GM23338 (cell line): ENCODE data around the gene DNAJA3. TPM values are rescaled to one million over a fixed set of nuclear protein-coding genes. Genes with fewer than 3 reads are reported as not detected.

Experiments used
- ATAC-seq: fragments of 200-7000 bp; cut with Tn5 transposase; 3 replicates; pipeline ENCODE4 v1.9.1; 2020
- DNase-seq: peaks from one replicate; pipeline ENCODE4 v3.0.0-alpha.2; 2015; ENCODE audit warnings: low spot score
- H2AFZ ChIP-seq: fragments of 200-600 bp; sonication (generic); 2 replicates; pipeline ENCODE4 v1.8.0; 2016; ENCODE audit warnings: antibody characterized with exemption, mild to moderate bottlenecking, moderate library complexity
- H3F3A ChIP-seq: fragments of 200-600 bp; sonication (generic); replicated peaks from 2 replicates; pipeline ENCODE4 v1.8.0; 2017; ENCODE audit warnings: antibody characterized with exemption, mixed run types, low read depth
- H3K27ac ChIP-seq: fragments of 200-600 bp; sonication (generic); 2 replicates; pipeline ENCODE4 v1.6.1; 2016; ENCODE audit warnings: low read depth
- H3K27me3 ChIP-seq: fragments of 200-600 bp; sonication (generic); 2 replicates; pipeline ENCODE4 v1.8.0; 2016; ENCODE audit warnings: mild to moderate bottlenecking, mixed run types, moderate library complexity; ENCODE audit not compliant: insufficient read depth
- H3K36me3 ChIP-seq: fragments of 200-600 bp; sonication (generic); 2 replicates; pipeline ENCODE4 v1.8.0; 2016; ENCODE audit warnings: mild to moderate bottlenecking; ENCODE audit not compliant: insufficient read depth
- H3K4me1 ChIP-seq: fragments of 200-600 bp; sonication (generic); 2 replicates; pipeline ENCODE4 v1.8.0; 2016; ENCODE audit warnings: mild to moderate bottlenecking, moderate library complexity; ENCODE audit not compliant: insufficient read depth
- H3K4me2 ChIP-seq: fragments of 200-600 bp; sonication (generic); 2 replicates; pipeline ENCODE4 v1.7.1; 2017; ENCODE audit warnings: mixed run types
- H3K4me3 ChIP-seq: fragments of 200-600 bp; sonication (generic); 2 replicates; pipeline ENCODE4 v1.6.1; 2016; ENCODE audit warnings: mixed run types
- H3K79me2 ChIP-seq: fragments of 200-600 bp; sonication (generic); replicated peaks from 2 replicates; pipeline ENCODE4 v1.8.0; 2017; ENCODE audit warnings: mild to moderate bottlenecking; ENCODE audit not compliant: insufficient read depth
- H3K9me2 ChIP-seq: fragments of 200-600 bp; sonication (generic); 2 replicates; pipeline ENCODE4 v1.8.0; 2017; ENCODE audit not compliant: insufficient read depth
- H4K20me1 ChIP-seq: fragments of 200-600 bp; sonication (generic); replicated peaks from 2 replicates; pipeline ENCODE4 v1.8.0; 2017; ENCODE audit warnings: mild to moderate bottlenecking; ENCODE audit not compliant: insufficient read depth
- H3K27ac Mint-ChIP-seq: 2 replicates; pipeline ENCODE4 v1.8.0; 2020; ENCODE audit warnings: inconsistent platforms, mild to moderate bottlenecking, moderate library complexity, mixed read lengths
- H3K27me3 Mint-ChIP-seq: 3 replicates; pipeline ENCODE4 v1.8.0; 2022; ENCODE audit warnings: low read depth, mild to moderate bottlenecking, moderate library complexity, mixed read lengths, inconsistent platforms; ENCODE audit not compliant: insufficient read depth, poor library complexity
- H3K36me3 Mint-ChIP-seq: 3 replicates; pipeline ENCODE4 v1.8.0; 2021; ENCODE audit warnings: low read depth, mild to moderate bottlenecking, inconsistent platforms, moderate library complexity, mixed read lengths
- H3K4me1 Mint-ChIP-seq: 3 replicates; pipeline ENCODE4 v1.8.0; 2020; ENCODE audit warnings: mild to moderate bottlenecking, inconsistent platforms, mixed read lengths
- H3K4me3 Mint-ChIP-seq: 3 replicates; pipeline ENCODE4 v1.8.0; 2021; ENCODE audit warnings: moderate library complexity, mild to moderate bottlenecking, inconsistent platforms, mixed read lengths
- H3K9me3 Mint-ChIP-seq: 3 replicates; pipeline ENCODE4 v1.8.0; 2020; ENCODE audit warnings: moderate library complexity, mild to moderate bottlenecking, inconsistent platforms, mixed read lengths
- CTCF ChIP-seq, 2 experiments: fragments of 200-600 bp in 1 of 2; sonication (generic) in 1 of 2; conservative IDR thresholded peaks; 2 replicates each; pipeline versions ENCODE4 v1.5.1 to v1.6.1; 2016 to 2017; ENCODE audit warnings: antibody characterized with exemption in 2 of 2, low read depth in 2 of 2, mild to moderate bottlenecking in 2 of 2, moderate library complexity in 1 of 2
- EZH2 ChIP-seq: fragments of 200-600 bp; sonication (generic); IDR thresholded peaks from one replicate; pipeline ENCODE4 v1.8.0; 2017; ENCODE audit warnings: antibody characterized with exemption, mild to moderate bottlenecking, low read depth; ENCODE audit not compliant: unreplicated experiment
- NANOG ChIP-seq: IDR thresholded peaks from 2 replicates; pipeline ENCODE4 v1.6.1; 2016; ENCODE audit warnings: antibody characterized with exemption, borderline replicate concordance
- ZNF114 ChIP-seq: fragments of 250-450 bp; sonication (Bioruptor Pico); IDR thresholded peaks from 2 replicates; pipeline ENCODE4 v1.5.0; 2020; ENCODE audit warnings: mild to moderate bottlenecking, moderate library complexity
- polyA plus RNA-seq: library from polyadenylated mRNA; unstranded; fragments of >200 nt; fragmentation: Nextera tagmentation; extraction: Ambion mirVana; gene quantifications from 2 replicates; pipeline ENCODE4 v1.2.1, GENCODE V29; 2016
- total RNA-seq: library from RNA; depleted of rRNA; stranded (reverse); fragments of >200 nt; shearing (Covaris generic); gene quantifications from 2 replicates; pipeline ENCODE4 v1.2.3, GENCODE V29; 2014

The DNAJA3 gene
- total and polyA plus RNA-seq, 2 experiments from 2014 or later = 56.3 to 75.5 TPM

DNA sequence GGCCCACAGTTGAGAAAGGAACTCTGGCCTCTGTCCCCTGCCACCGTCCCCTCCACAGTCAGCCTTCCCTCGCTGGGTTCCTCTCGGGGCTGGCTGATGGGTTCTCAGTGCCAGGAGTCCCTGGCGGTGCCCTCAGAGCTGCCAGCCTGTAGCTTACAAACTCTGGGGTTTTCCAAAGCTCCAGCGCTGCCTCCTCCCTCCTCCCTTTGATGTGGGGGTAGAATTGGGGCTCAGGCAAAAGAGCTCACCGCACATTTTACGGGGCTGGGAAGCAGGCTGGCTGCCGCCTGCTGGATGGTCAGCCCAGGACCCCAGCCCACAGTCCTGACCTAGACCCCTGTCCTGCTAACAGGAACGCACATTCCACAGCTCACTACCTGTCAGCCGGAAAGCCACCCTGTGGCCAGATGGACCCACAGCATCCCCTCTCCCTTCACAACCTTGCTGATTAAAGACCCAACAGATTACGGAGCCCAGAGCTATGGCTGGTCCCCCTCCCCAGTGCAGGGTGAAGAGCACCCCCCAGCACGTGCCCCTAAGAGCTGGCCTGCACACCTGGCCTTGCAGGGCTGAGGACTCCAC, 48.0 kb upstream of the DNAJA3 start:
- no peak for TF ChIP-seq ZNF114 (CRISPR knock-in tag)
- TF ChIP-seq CTCF (conservative IDR thresholded peaks at IDR 0.05; ENCODE audit: low read depth in 2 of 2) = peak; percentile 41 to 44; a peak in 2 of 4 replicates
- Histone ChIP-seq H3K79me2 (peaks cover 10% of the 10 kb centered on the region), H3F3A (0 out of 2 replicates have a peak, but pooled peaks cover 11% of the 10 kb centered on the region), H3K27me3 (no peaks in the 10 kb centered on the region), H3K27ac (peak overlapping the region; percentile 76; the same call in 1 of the 2 replicates), H3K9me2 (no peaks in the 10 kb centered on the region), H3K4me3 (no peak overlapping the region), H3K4me2 (peak overlapping the region; percentile 48; the same call in 1 of the 2 replicates), H2AFZ (no peak overlapping the region), H4K20me1 (no peaks in the 10 kb centered on the region; the same call in 1 of the 2 replicates), H3K36me3 (no peaks in the 10 kb centered on the region), H3K4me1 (peaks cover 50% of the 10 kb centered on the region)
- Mint-ChIP-seq H3K27me3 (peaks cover 20% of the 10 kb centered on the region), H3K36me3 (peaks cover 3% of the 10 kb centered on the region; the same call in 2 of the 3 replicates), H3K4me3 (peak overlapping the region; percentile 19; the same call in 1 of the 3 replicates), H3K4me1 (peaks cover 59% of the 10 kb centered on the region), H3K27ac (peak overlapping the region; percentile 28; the same call in 1 of the 2 replicates), H3K9me3 (no peaks in the 10 kb centered on the region)
- ATAC-seq = peak; percentile 37
- peak; percentile 74 for DNase-seq

DNA sequence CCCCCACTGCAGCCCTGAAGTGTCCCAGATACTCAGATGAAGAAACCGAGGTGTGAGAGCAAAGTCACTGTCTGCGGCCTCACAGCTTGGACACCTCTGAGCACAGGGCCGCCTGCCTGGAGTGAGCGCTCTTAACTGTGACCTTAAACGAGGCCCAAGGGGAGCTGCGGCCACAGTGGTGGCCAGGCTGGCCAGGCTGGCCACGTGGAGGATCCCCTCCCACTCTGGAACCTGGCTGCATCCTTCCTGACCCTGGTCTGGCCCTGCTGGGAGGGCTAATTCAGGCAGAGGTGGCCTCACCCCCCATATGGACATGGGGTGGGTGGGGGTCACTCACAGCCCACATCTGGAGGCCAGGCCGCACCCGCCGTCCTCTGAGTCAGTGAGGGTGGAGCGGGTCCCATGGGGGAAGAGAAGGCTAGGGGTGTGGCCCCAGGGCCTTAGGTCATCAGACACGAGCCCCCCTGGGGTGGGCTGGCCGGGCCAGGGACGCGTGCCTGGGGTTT, 47.5 kb upstream of the DNAJA3 start:
- TF ChIP-seq CTCF (conservative IDR thresholded peaks at IDR 0.05; ENCODE audit: low read depth in 2 of 2) = no peak
- no peak for TF ChIP-seq EZH2
- no peak for TF ChIP-seq NANOG
- H3K9me3 Mint-ChIP-seq = no peaks in the 10 kb centered on the region
- Histone ChIP-seq H3K4me2 (no peak overlapping the region), H3K36me3 (no peaks in the 10 kb centered on the region), H2AFZ (no peak overlapping the region), H3K9me2 (no peaks in the 10 kb centered on the region), H3K27me3 (no peaks in the 10 kb centered on the region), H3K79me2 (peaks cover 7% of the 10 kb centered on the region), H3K4me1 (peaks cover 44% of the 10 kb centered on the region), H3K4me3 (no peak overlapping the region), H3F3A (0 out of 2 replicates have a peak, but pooled peaks cover 9% of the 10 kb centered on the region), H4K20me1 (no peaks in the 10 kb centered on the region; the same call in 1 of the 2 replicates), H3K27ac (0 out of 2 replicates have a peak overlapping the region, but pooled peaks have one; percentile 76)
- DNase-seq = no peak
- H3K4me1 Mint-ChIP-seq = peaks cover 54% of the 10 kb centered on the region
- peaks cover 3% of the 10 kb centered on the region; the same call in 2 of the 3 replicates for H3K36me3 Mint-ChIP-seq
- no peak overlapping the region; the same call in 2 of the 3 replicates for H3K4me3 Mint-ChIP-seq
- ATAC-seq = no peak
- H3K27ac Mint-ChIP-seq = peak overlapping the region; percentile 26; the same call in 1 of the 2 replicates
- peaks cover 16% of the 10 kb centered on the region for H3K27me3 Mint-ChIP-seq
